ENCODE measurements around the gene BPIFA1.

- TF ChIP-seq CTCF (IDR thresholded peaks at IDR 0.05) = no peak
- no peak for TF ChIP-seq EP300 (IDR thresholded peaks at IDR 0.05)
These were observed 39.4 kb downstream of the BPIFA1 start for GRCh38 chr20:33275215-33275614.

All from ovary (tissue), 3 donors.